ENCODE measurements around the gene LCLAT1.

- TF ChIP-seq, protein P1, sequence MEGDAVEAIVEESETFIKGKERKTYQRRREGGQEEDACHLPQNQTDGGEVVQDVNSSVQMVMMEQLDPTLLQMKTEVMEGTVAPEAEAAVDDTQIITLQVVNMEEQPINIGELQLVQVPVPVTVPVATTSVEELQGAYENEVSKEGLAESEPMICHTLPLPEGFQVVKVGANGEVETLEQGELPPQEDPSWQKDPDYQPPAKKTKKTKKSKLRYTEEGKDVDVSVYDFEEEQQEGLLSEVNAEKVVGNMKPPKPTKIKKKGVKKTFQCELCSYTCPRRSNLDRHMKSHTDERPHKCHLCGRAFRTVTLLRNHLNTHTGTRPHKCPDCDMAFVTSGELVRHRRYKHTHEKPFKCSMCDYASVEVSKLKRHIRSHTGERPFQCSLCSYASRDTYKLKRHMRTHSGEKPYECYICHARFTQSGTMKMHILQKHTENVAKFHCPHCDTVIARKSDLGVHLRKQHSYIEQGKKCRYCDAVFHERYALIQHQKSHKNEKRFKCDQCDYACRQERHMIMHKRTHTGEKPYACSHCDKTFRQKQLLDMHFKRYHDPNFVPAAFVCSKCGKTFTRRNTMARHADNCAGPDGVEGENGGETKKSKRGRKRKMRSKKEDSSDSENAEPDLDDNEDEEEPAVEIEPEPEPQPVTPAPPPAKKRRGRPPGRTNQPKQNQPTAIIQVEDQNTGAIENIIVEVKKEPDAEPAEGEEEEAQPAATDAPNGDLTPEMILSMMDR (IDR thresholded peaks at IDR 0.05; ENCODE audit: low read depth, low read length) = no peak
- no peak for TF ChIP-seq EZH2phosphoT487 (IDR thresholded peaks at IDR 0.05; ENCODE audit: low read depth)
Measured at GRCh38 chr2:30673127-30673526, 226.1 kb downstream of the LCLAT1 start.

Measured in OCI-LY3 (cell line).